GM19238 (cell line): ENCODE data around the gene DLL3.
A peak's percentile ranks its signal among the peaks of the same experiment; 100 is the strongest.
"Not testable (repeated sequence)": the region's sequence is repeated elsewhere in the genome, so short reads cannot be mapped to it uniquely, and the experiment has no call there.

Experiments used
- DNase-seq: peaks from one replicate; pipeline ENCODE4 v3.0.0; 2011; ENCODE audit warnings: low spot score; ENCODE audit not compliant: insufficient read length

The DLL3 gene

GRCh38 chr19:39498798-39499642, at the start of gene DLL3:
Gene DLL3 (plus strand): TSS chr19:39498947. CDS start chr19:39498975, 28 bp downstream.
- no peak for DNase-seq

- DNase-seq = no peak
Observed at GRCh38 chr19:39449116-39449797, 49.5 kb upstream of the DLL3 start.

GRCh38 chr19:39451257-39451656, 47.5 kb upstream of the DLL3 start:
- DNase-seq = not testable (repeated sequence)

- DNase-seq = no peak
Observed at GRCh38 chr19:39463403-39463802, 35.3 kb upstream of the DLL3 start.

GRCh38 chr19:39465956-39466747, 32.6 kb upstream of the DLL3 start:
- DNase-seq = no peak

- no peak for DNase-seq
Observed at GRCh38 chr19:39467941-39468340, 30.8 kb upstream of the DLL3 start.

GRCh38 chr19:39469036-39469435, 29.7 kb upstream of the DLL3 start:
- no peak for DNase-seq

GRCh38 chr19:39469567-39469966, 29.2 kb upstream of the DLL3 start:
- no peak for DNase-seq

GRCh38 chr19:39470724-39471339, 27.9 kb upstream of the DLL3 start:
- DNase-seq = no peak

GRCh38 chr19:39471756-39472536, 26.8 kb upstream of the DLL3 start:
- no peak for DNase-seq

- no peak for DNase-seq
Observed at GRCh38 chr19:39472746-39473442, 25.9 kb upstream of the DLL3 start.

GRCh38 chr19:39473443-39473960, 25.2 kb upstream of the DLL3 start:
- DNase-seq = no peak

GRCh38 chr19:39474139-39474620, 24.6 kb upstream of the DLL3 start:
- peak; percentile 53 for DNase-seq

- no peak for DNase-seq
Observed at GRCh38 chr19:39475748-39476147, 23.0 kb upstream of the DLL3 start.

GRCh38 chr19:39479319-39479801, 19.4 kb upstream of the DLL3 start:
- not testable (repeated sequence) for DNase-seq

GRCh38 chr19:39479916-39480315, 18.8 kb upstream of the DLL3 start:
- no peak for DNase-seq

GRCh38 chr19:39480337-39481228, 18.2 kb upstream of the DLL3 start, which contains the start of gene TIMM50:
Gene TIMM50 (plus strand): TSS chr19:39480838. CDS start chr19:39480854, 16 bp downstream.
- peak; percentile 90 for DNase-seq

- no peak for DNase-seq
Observed at GRCh38 chr19:39481229-39481545, 17.6 kb upstream of the DLL3 start.
